Mononuclear cell (primary cell): ENCODE results near the gene PDGFD. TPM values are rescaled to one million over a fixed set of nuclear protein-coding genes. Genes with fewer than 3 reads are reported as not detected.

Experiments used
- H3K27me3 ChIP-seq: 2 replicates; pipeline ENCODE4 v1.6.0; 2011; ENCODE audit warnings: low read length, control low read depth; ENCODE audit not compliant: insufficient read depth
- H3K4me1 ChIP-seq: 2 replicates; pipeline ENCODE4 v1.5.1; 2011; ENCODE audit warnings: mild to moderate bottlenecking, low read length, control low read depth; ENCODE audit not compliant: insufficient read depth
- H3K4me3 ChIP-seq: 2 replicates; pipeline ENCODE4 v1.5.1; 2011; ENCODE audit warnings: mild to moderate bottlenecking, low read length, moderate library complexity
- H3K9me3 ChIP-seq: 2 replicates; pipeline ENCODE4 v1.5.1; 2011; ENCODE audit warnings: low read depth, mild to moderate bottlenecking, control low read depth, low read length
- total RNA-seq: library from RNA; depleted of rRNA; stranded (reverse); fragments of >200 nt; gene quantifications from one replicate; pipeline ENCODE4 v1.2.3, GENCODE V29; 2012

The PDGFD gene
- total RNA-seq, 1 donor = 3.4 TPM

DNA sequence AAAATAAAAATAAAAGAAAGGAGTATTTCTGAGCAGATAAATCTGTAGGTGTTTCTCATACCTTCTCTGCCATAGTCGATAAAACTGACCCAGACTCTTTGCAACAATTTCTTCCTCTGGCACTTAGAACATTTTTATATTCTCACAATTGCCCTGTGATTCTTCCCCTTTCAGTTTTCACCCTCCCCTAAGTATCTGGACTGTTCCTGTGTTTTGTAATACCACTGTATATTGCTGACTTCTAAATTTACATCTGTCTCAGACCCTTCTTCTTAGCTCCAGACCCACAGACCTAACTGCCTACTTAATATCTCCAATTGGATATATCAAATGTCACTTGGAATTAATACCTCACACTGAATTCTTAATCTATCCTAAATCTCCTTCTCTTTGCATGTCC lies 261.0 kb downstream of the PDGFD start:
- H3K4me1 ChIP-seq = peaks cover 40% of the 10 kb centered on the region
- H3K27me3 ChIP-seq = no peaks in the 10 kb centered on the region
- no peaks in the 10 kb centered on the region for H3K9me3 ChIP-seq
- no peak overlapping the region for H3K4me3 ChIP-seq

DNA sequence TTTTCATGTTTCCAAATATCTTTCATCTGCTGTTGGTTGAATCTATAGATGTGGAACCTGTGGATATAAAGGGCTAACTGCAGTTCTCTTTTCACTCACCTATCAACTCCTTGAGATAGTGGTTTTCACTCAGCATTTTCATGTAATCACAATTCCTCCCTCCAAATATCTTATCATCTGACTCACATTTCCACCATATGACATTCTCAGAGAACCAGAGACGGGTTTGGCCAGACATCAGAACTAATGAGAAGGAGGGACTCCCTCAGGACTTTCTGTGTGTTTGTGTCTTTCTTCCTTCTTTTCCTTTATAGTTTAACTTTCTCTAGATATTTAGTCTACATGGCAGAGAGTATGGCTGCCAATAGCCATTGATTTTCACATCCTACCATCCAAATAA lies 262.3 kb downstream of the PDGFD start:
- H3K27me3 ChIP-seq = no peaks in the 10 kb centered on the region
- H3K4me3 ChIP-seq = no peak overlapping the region
- no peaks in the 10 kb centered on the region for H3K9me3 ChIP-seq
- peaks cover 36% of the 10 kb centered on the region for H3K4me1 ChIP-seq

- Histone ChIP-seq H3K4me1 (peaks cover 27% of the 10 kb centered on the region), H3K27me3 (no peaks in the 10 kb centered on the region), H3K9me3 (no peaks in the 10 kb centered on the region), H3K4me3 (no peak overlapping the region)
Measured at GRCh38 chr11:103898577-103899336, 265.2 kb downstream of the PDGFD start.

DNA sequence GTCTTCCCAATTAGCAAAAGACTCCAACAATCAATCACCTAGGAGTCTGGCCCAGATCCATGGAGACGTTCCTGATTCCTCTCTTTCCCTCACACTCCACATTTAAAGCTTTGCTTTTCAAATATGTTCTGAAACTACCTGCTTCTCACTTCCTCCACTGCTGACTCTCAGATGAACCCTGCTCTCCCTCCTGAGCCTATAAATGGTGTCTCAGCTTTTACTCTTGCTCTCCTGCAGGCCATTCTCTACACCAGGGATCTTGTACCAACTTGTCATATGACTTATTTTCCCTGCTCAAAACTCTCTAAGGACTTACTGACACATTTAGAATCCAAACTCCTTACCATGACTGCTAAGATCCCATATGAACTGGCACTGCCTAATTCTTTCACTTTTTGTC lies 265.9 kb downstream of the PDGFD start:
- Histone ChIP-seq H3K9me3 (no peaks in the 10 kb centered on the region), H3K4me3 (no peak overlapping the region), H3K27me3 (no peaks in the 10 kb centered on the region), H3K4me1 (peaks cover 21% of the 10 kb centered on the region)

- Histone ChIP-seq H3K4me3 (no peak overlapping the region), H3K4me1 (peaks cover 18% of the 10 kb centered on the region), H3K27me3 (no peaks in the 10 kb centered on the region), H3K9me3 (no peaks in the 10 kb centered on the region)
Measured at GRCh38 chr11:103897160-103897936, 266.6 kb downstream of the PDGFD start.

- H3K27me3 ChIP-seq = no peaks in the 10 kb centered on the region
- H3K9me3 ChIP-seq = no peaks in the 10 kb centered on the region
- peaks cover 18% of the 10 kb centered on the region for H3K4me1 ChIP-seq
- H3K4me3 ChIP-seq = no peak overlapping the region
Measured at GRCh38 chr11:103895106-103895505, 268.8 kb downstream of the PDGFD start.

- Histone ChIP-seq H3K4me1 (peaks cover 18% of the 10 kb centered on the region), H3K27me3 (no peaks in the 10 kb centered on the region), H3K9me3 (no peaks in the 10 kb centered on the region), H3K4me3 (no peak overlapping the region)
Measured at GRCh38 chr11:103894673-103895072, 269.3 kb downstream of the PDGFD start.

- Histone ChIP-seq H3K4me3 (no peak overlapping the region), H3K9me3 (no peaks in the 10 kb centered on the region), H3K4me1 (peaks cover 18% of the 10 kb centered on the region), H3K27me3 (no peaks in the 10 kb centered on the region)
Measured at GRCh38 chr11:103894034-103894433, 269.9 kb downstream of the PDGFD start.

DNA sequence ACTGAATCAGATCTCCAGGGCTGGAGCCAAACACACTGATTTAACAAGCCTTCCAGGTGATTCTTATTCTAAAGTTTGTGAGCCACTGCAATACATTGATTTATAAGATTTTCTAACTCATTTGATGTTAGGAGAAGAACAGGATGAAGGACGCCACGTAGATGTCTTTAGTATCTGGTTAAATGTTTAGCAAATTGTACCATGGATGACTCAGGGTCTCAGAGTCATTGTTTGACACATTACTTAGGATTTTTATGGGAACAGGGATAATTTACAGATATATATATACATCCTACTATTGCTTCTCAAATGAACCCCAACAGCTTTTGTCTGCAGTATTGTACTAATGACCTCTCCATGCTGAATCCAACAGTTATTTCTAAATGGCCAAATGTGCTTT lies 270.6 kb downstream of the PDGFD start:
- Histone ChIP-seq H3K9me3 (no peaks in the 10 kb centered on the region), H3K4me3 (no peak overlapping the region), H3K4me1 (peaks cover 13% of the 10 kb centered on the region), H3K27me3 (no peaks in the 10 kb centered on the region)

- no peaks in the 10 kb centered on the region for H3K9me3 ChIP-seq
- H3K4me3 ChIP-seq = no peak overlapping the region
- no peaks in the 10 kb centered on the region for H3K27me3 ChIP-seq
- H3K4me1 ChIP-seq = peaks cover 6% of the 10 kb centered on the region
Measured at GRCh38 chr11:103892603-103893002, 271.3 kb downstream of the PDGFD start.

- Histone ChIP-seq H3K4me3 (no peak overlapping the region), H3K4me1 (no peaks in the 10 kb centered on the region), H3K9me3 (no peaks in the 10 kb centered on the region), H3K27me3 (no peaks in the 10 kb centered on the region)
Measured at GRCh38 chr11:103890654-103891053, 273.3 kb downstream of the PDGFD start.

- no peaks in the 10 kb centered on the region for H3K9me3 ChIP-seq
- no peaks in the 10 kb centered on the region for H3K4me1 ChIP-seq
- no peak overlapping the region for H3K4me3 ChIP-seq
- H3K27me3 ChIP-seq = no peaks in the 10 kb centered on the region
Measured at GRCh38 chr11:103889679-103890078, 274.3 kb downstream of the PDGFD start.

GRCh38 chr11:103888541-103888951 lies 275.4 kb downstream of the PDGFD start:
- no peak overlapping the region for H3K4me3 ChIP-seq
- H3K9me3 ChIP-seq = no peaks in the 10 kb centered on the region
- H3K4me1 ChIP-seq = no peaks in the 10 kb centered on the region
- no peaks in the 10 kb centered on the region for H3K27me3 ChIP-seq

DNA sequence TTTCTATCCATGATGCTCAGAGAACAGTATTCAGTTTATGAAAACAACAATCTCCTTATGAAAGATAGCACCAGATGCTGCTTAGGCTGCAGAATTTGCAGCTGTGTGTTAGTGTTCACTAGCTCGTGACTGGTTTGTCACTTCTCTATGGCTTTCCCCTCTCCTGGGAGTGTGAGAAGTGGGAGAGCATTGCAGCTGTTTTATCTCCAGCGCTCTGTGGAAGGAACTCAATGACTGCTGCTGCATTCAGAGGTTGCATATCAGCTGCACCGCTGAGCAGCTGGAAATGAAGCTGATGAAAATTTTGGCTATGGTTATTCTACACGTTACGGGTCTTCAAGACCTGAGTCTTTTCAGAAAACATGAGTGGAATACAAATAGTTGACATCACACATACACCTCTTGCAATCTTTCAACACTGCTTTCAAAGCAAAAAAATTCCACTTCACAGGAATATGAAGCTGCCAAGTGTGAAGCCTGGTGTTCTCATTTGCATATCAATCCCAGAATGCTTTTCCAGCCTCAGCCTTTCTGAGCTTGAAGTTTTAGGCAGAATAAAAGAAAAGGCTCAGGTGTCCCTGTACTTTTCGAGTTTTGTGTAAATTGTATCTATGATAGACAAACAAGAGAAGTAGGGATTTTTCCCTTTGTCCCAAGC lies 276.8 kb downstream of the PDGFD start:
- no peaks in the 10 kb centered on the region for H3K9me3 ChIP-seq

DNA sequence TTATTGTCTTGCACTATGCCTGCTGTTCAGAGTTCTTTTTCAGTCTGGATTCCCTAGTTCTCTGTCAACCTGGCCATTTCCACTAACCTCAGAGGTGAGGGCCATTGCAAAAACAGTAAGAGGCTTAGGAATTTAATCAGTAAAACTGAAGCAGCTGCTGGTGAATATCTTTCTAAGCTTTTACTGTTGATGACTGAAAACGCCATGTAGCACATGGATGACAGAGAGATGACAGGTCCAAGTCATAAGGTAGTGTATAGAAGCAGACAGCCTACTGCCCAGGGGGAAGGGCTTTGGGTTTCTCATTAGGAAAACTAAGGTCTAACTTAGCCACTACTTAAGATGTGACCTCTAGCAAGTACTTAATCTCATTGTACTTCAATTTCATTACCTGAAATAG lies 280.1 kb downstream of the PDGFD start:
- H3K9me3 ChIP-seq = no peaks in the 10 kb centered on the region
- no peaks in the 10 kb centered on the region for H3K27me3 ChIP-seq
- peaks cover 5% of the 10 kb centered on the region for H3K4me1 ChIP-seq
- H3K4me3 ChIP-seq = no peak overlapping the region

More for the DNA sequence above, 276.8 kb downstream of the PDGFD start:
- Histone ChIP-seq H3K4me3 (no peak overlapping the region), H3K4me1 (no peaks in the 10 kb centered on the region), H3K27me3 (no peaks in the 10 kb centered on the region)
